Body of pancreas (tissue), 4 donors: ENCODE data around the gene OLFM4. TPM values are rescaled to one million over a fixed set of nuclear protein-coding genes. Genes with fewer than 3 reads are reported as not detected.

ENCODE experiments used
- ATAC-seq: fragments of 150-250 bp; one replicate; pipeline ENCODE4 v1.9.1; 2016
- DNase-seq, 4 donors: peaks; one replicate each; pipeline ENCODE4 v3.0.0-alpha.2; 2019
- H3K27ac ChIP-seq, 4 donors: fragments of 200-600 bp; sonication (generic); 1 replicate in 3 of 4; 2 replicates in 1 of 4; pipeline versions ENCODE4 v1.5.1 to v1.6.1; 2016 to 2019; ENCODE audit warnings: mild to moderate bottlenecking in 1 of 4, mixed read lengths in 1 of 4, moderate library complexity in 1 of 4
- H3K27me3 ChIP-seq, 2 donors: fragments of 200-600 bp; sonication (generic); one replicate each; pipeline ENCODE4 v1.6.0; 2016; ENCODE audit warnings: mild to moderate bottlenecking in 1 of 2
- H3K36me3 ChIP-seq, 2 donors: fragments of 200-600 bp; sonication (generic); replicated peaks in 1 of 2; 2 replicates each; pipeline ENCODE4 v1.5.1; 2016; ENCODE audit warnings: low read depth in 2 of 2; ENCODE audit not compliant: insufficient read depth in 1 of 2
- H3K4me1 ChIP-seq: fragments of 200-600 bp; sonication (generic); one replicate; pipeline ENCODE4 v1.6.0; 2016
- H3K4me3 ChIP-seq, 2 donors: fragments of 200-600 bp; sonication (generic); 1 replicate in 1 of 2; 2 replicates in 1 of 2; pipeline ENCODE4 v1.5.1; 2016 to 2019
- H3K9me3 ChIP-seq, 3 donors: fragments of 200-600 bp; sonication (generic); 1 replicate in 2 of 3; 2 replicates in 1 of 3; pipeline ENCODE4 v1.5.1; 2016
- CTCF ChIP-seq, 7 experiments: fragments of 450-650 bp in 4 of 7; fragments of 200-600 bp in 3 of 7; sonication (generic) in 3 of 7; IDR thresholded peaks; one replicate each; pipeline ENCODE4 v1.5.1; 2016 to 2019; ENCODE audit warnings: antibody characterized with exemption in 7 of 7
- POLR2A ChIP-seq, 3 donors: fragments of 450-650 bp; IDR thresholded peaks; one replicate each; pipeline ENCODE4 v1.6.1; 2016; ENCODE audit warnings: antibody characterized with exemption in 3 of 3, mild to moderate bottlenecking in 2 of 3
- WGBS, 2 donors: methylation state at CpG; one replicate each; pipeline ENCODE4 v1.1.5; 2017; 5-methylcytosine and 5-hydroxymethylcytosine counted together
- intact Hi-C: fragments of 100-400 bp; cut with DNase I; formaldehyde crosslinking; loops from one replicate; pipeline ENCODE4 v1.15.1; 2023
- total RNA-seq, 2 donors: library from RNA; depleted of rRNA; stranded (reverse); fragments of >200 nt; gene quantifications; one replicate each; pipeline ENCODE4 v1.1.0, GENCODE V29; 2016

Gene OLFM4
- total RNA-seq, 2 donors from 2014 or later: 51.7 to 55.8 TPM

DNA sequence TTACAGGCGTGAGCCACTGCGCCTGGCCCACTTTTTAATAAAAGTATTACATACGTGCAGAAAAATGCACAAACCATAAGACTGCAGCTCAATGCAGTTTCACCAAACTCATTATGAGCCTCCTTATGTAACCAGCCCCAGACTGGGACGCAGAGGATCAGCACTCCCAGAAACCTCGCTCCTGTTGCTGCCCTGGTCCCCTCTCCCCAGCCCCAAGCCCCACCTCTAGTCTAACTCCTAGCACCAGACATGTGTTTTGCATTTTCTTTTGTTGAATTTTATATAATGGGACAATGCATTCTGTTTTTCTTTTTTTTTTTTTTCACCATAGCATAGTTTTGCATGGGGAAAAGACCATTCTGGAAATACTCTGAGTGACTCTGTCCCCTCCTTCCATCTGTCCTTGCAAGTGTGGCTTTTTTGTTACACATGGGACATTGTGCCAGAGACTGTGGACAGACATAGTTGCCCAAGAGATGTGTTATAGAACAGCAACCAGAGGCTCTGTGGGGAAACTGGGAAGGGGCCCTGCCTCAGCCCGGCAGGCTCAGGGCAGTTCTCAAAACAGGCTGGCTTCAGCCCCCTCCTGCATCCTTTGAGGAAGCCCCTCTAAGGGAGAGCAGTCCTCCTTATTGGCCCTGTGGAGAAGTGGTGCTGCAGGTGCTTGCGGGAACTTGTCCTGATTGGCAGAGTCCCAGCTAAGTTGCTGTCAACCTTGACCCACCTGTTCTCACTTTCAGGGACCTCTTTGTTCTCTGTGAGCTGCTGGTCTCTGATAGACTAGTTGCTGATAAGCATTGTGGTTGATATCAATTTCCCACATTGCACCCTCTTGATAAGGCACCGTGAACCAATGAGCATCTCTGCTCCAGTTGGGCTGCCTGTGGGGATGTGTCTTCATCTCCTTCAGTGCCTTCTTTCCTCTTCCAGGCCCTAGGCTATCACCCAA, 13.8 kb upstream of the OLFM4 start:
- Histone ChIP-seq H3K4me3 (no peak overlapping the region), H3K27ac (peak overlapping the region in 2 of 4 donors; percentile 13), H3K4me1 (peaks cover 41% of the 10 kb centered on the region), H3K36me3 (no peaks in the 10 kb centered on the region), H3K9me3 (no peaks in the 10 kb centered on the region), H3K27me3 (no peaks in the 10 kb centered on the region)
- TF ChIP-seq POLR2A (IDR thresholded peaks at IDR 0.05) (no peak), CTCF (IDR thresholded peaks at IDR 0.05) (no peak)
- 64 to 67% methylated on average over 8 of the region's 8 CpGs for WGBS, 2 donors
- intact Hi-C loops: no loop called here
- ATAC-seq: no peak
- peak in 3 of 4 donors; percentile 27 to 45 (median 44) for DNase-seq

GRCh38 chr13:53015971-53016370, 12.6 kb upstream of the OLFM4 start:
- Histone ChIP-seq H3K27me3 (no peaks in the 10 kb centered on the region), H3K27ac (no peak overlapping the region), H3K4me1 (peaks cover 29% of the 10 kb centered on the region), H3K4me3 (no peak overlapping the region), H3K9me3 (no peaks in the 10 kb centered on the region), H3K36me3 (no peaks in the 10 kb centered on the region)
- ATAC-seq: no peak
- TF ChIP-seq CTCF (IDR thresholded peaks at IDR 0.05) (no peak), POLR2A (IDR thresholded peaks at IDR 0.05) (no peak)
- no peak for DNase-seq
- intact Hi-C loops: no loop called here
- 68 to 77% methylated on average over 6 of the region's 6 CpGs for WGBS, 2 donors

- peaks cover 20% of the 10 kb centered on the region for H3K4me1 ChIP-seq
- no peak overlapping the region for H3K27ac ChIP-seq
- no peak overlapping the region for H3K4me3 ChIP-seq
- intact Hi-C loops: no loop called here
- DNase-seq (no peak), ATAC-seq (no peak)
- H3K36me3 ChIP-seq: no peaks in the 10 kb centered on the region
- no peaks in the 10 kb centered on the region for H3K27me3 ChIP-seq
- H3K9me3 ChIP-seq: no peaks in the 10 kb centered on the region
- TF ChIP-seq POLR2A (IDR thresholded peaks at IDR 0.05) (no peak), CTCF (IDR thresholded peaks at IDR 0.05) (no peak)
- WGBS, 2 donors: 82 to 91% methylated on average over 5 of the region's 5 CpGs
Measured at GRCh38 chr13:53017433-53017970, 11.1 kb upstream of the OLFM4 start.

DNA sequence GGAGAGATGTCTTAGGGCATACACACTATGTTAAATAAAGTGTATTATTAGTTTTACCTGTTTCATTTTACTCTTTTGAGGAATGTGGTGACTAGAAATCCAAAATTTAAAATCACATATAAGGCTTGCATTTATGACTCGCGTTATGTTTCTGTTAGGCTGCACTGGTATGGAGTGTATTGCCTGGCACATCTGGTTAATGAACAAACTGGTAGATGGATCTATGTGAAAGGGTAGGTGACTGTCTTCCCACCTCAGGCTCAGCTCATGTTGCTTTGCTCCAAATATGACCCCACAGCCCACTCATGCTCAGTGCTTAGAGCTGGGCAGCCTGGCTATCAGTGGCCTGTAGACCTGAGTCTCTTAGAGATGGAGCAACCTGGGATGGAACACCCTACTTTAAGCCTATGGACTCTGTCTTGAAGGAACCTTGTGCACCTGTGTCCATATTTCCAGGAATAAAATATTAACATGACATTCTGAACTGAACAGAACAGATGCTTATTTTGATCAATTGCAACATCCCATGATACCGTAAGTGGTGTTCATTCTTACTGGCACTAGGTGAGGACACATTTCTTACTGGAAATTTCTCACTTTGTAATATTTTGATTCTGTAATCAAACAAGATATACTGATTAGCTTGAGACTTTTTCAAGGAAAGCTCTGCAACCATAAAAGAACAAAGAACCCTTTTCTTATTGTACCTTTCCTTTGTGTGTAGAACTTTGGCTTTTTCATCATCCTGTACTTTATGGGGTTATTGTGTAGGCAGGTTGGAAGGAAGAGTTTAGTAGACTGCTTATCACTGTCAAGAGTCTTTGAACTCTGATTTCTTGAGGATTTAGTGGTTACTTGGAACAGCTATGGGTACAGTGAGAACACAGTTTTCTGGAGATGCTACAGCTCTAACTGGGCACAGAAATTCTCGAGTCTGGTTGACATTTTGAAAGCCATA, 9.6 kb upstream of the OLFM4 start:
- DNase-seq: no peak
- no peaks in the 10 kb centered on the region for H3K27me3 ChIP-seq
- no peak overlapping the region for H3K4me3 ChIP-seq
- intact Hi-C loops: no loop called here
- H3K9me3 ChIP-seq: no peaks in the 10 kb centered on the region
- ATAC-seq: peak; percentile 60
- no peak for TF ChIP-seq CTCF (IDR thresholded peaks at IDR 0.05)
- TF ChIP-seq POLR2A (IDR thresholded peaks at IDR 0.05): no peak
- H3K36me3 ChIP-seq: no peaks in the 10 kb centered on the region
- H3K4me1 ChIP-seq: peaks cover 20% of the 10 kb centered on the region
- H3K27ac ChIP-seq: no peak overlapping the region
- 80 to 81% methylated on average over 4 of the region's 4 CpGs for WGBS, 2 donors
